Esophagus squamous epithelium (tissue), 5 donors: ENCODE results near the gene SRRM4. TPM values are rescaled to one million over a fixed set of nuclear protein-coding genes. Genes with fewer than 3 reads are reported as not detected.

Experiments used
- DNase-seq: peaks from one replicate; lab custom pipeline; 2025; lab: John Stamatoyannopoulos, UW
- H3K27ac ChIP-seq, 4 donors: fragments of 200-600 bp; sonication (generic); one replicate each; pipeline ENCODE4 v1.5.1; 2016 to 2019; ENCODE audit warnings: mild to moderate bottlenecking in 1 of 4
- H3K27me3 ChIP-seq, 4 donors: fragments of 200-600 bp; sonication (generic); 1 replicate in 3 of 4; 2 replicates in 1 of 4; pipeline versions ENCODE4 v1.5.1 to v1.6.0; 2017 to 2021; ENCODE audit warnings: antibody characterized with exemption in 1 of 4
- H3K36me3 ChIP-seq, 3 donors: fragments of 200-600 bp; sonication (generic); one replicate each; pipeline ENCODE4 v1.5.1; 2016 to 2019
- H3K4me1 ChIP-seq, 3 donors: fragments of 200-600 bp; sonication (generic); one replicate each; pipeline ENCODE4 v1.5.1; 2017 to 2019
- H3K4me3 ChIP-seq, 4 donors: fragments of 200-600 bp; sonication (generic); 1 replicate in 3 of 4; 2 replicates in 1 of 4; pipeline ENCODE4 v1.5.1; 2016 to 2019; ENCODE audit warnings: mild to moderate bottlenecking in 2 of 4, moderate library complexity in 1 of 4
- H3K9me3 ChIP-seq, 3 donors: fragments of 200-600 bp; sonication (generic); one replicate each; pipeline ENCODE4 v1.5.1; 2016 to 2019
- CTCF ChIP-seq, 6 experiments: fragments of 450-650 bp in 4 of 6; fragments of 200-600 bp in 2 of 6; sonication (generic) in 2 of 6; IDR thresholded peaks; one replicate each; pipeline ENCODE4 v1.5.1; 2016 to 2019; ENCODE audit warnings: antibody characterized with exemption in 6 of 6, mild to moderate bottlenecking in 4 of 6, moderate library complexity in 4 of 6
- POLR2A ChIP-seq, 4 donors: fragments of 450-650 bp; IDR thresholded peaks; one replicate each; pipeline ENCODE4 v1.6.1; 2017; ENCODE audit warnings: antibody characterized with exemption in 4 of 4, mild to moderate bottlenecking in 4 of 4, moderate library complexity in 3 of 4
- WGBS, 2 donors: methylation state at CpG; one replicate each; pipeline ENCODE4 v1.1.5; 2018; 5-methylcytosine and 5-hydroxymethylcytosine counted together
- intact Hi-C: fragments of 100-400 bp; cut with DNase I; formaldehyde crosslinking; loops from one replicate; pipeline ENCODE4 v1.15.0; 2022
- total RNA-seq, 4 donors: library from RNA; depleted of rRNA; stranded (reverse); fragments of >200 nt; gene quantifications; one replicate each; pipeline ENCODE4 v1.1.0, GENCODE V29; 2016
- donor health status: DM: yes; HTN: yes; CAD: no.

Gene SRRM4
- total RNA-seq, 4 donors from 2014 or later, result not detected

GRCh38 chr12:118959985-118960560, 21.3 kb upstream of the SRRM4 start:
- Histone ChIP-seq H3K36me3 (no peaks in the 10 kb centered on the region), H3K9me3 (no peaks in the 10 kb centered on the region), H3K27ac (no peak overlapping the region), H3K4me3 (no peak overlapping the region), H3K4me1 (no peaks in the 10 kb centered on the region), H3K27me3 (peaks cover 0 to 5% (median 0%) of the 10 kb centered on the region in 4 donors)
- intact Hi-C loops, result no loop called here
- no peak for DNase-seq
- 14 to 50% methylated on average over 2 of the region's 2 CpGs for WGBS, 2 donors
- TF ChIP-seq CTCF (IDR thresholded peaks at IDR 0.05) (no peak), POLR2A (IDR thresholded peaks at IDR 0.05) (no peak)

- TF ChIP-seq CTCF (IDR thresholded peaks at IDR 0.05), result no peak
- Histone ChIP-seq H3K9me3 (no peaks in the 10 kb centered on the region), H3K27ac (no peak overlapping the region), H3K27me3 (peaks cover 0 to 5% (median 0%) of the 10 kb centered on the region in 4 donors), H3K4me3 (no peak overlapping the region), H3K36me3 (no peaks in the 10 kb centered on the region), H3K4me1 (no peaks in the 10 kb centered on the region)
- intact Hi-C loops, result no loop called here
- no peak for DNase-seq
- WGBS, 2 donors, result 62 to 66% methylated on average over 6 of the region's 6 CpGs
Observed at GRCh38 chr12:118960865-118961264, 20.5 kb upstream of the SRRM4 start.

- Histone ChIP-seq H3K36me3 (no peaks in the 10 kb centered on the region), H3K4me3 (no peak overlapping the region), H3K27ac (no peak overlapping the region), H3K9me3 (no peaks in the 10 kb centered on the region), H3K27me3 (peaks cover 0 to 13% (median 0%) of the 10 kb centered on the region in 4 donors), H3K4me1 (no peaks in the 10 kb centered on the region)
- no peak for TF ChIP-seq CTCF (IDR thresholded peaks at IDR 0.05)
- DNase-seq, result no peak
- intact Hi-C loops, result no loop called here
- 78 to 81% methylated on average over 5 of the region's 5 CpGs for WGBS, 2 donors
Observed at GRCh38 chr12:118964988-118965387, 16.4 kb upstream of the SRRM4 start.

- intact Hi-C loops, result no loop called here
- Histone ChIP-seq H3K9me3 (no peaks in the 10 kb centered on the region), H3K4me3 (no peak overlapping the region), H3K27me3 (peaks cover 0 to 19% (median 0%) of the 10 kb centered on the region in 4 donors), H3K27ac (no peak overlapping the region), H3K36me3 (no peaks in the 10 kb centered on the region), H3K4me1 (no peaks in the 10 kb centered on the region)
- DNase-seq, result no peak
- TF ChIP-seq CTCF (IDR thresholded peaks at IDR 0.05) (no peak), POLR2A (IDR thresholded peaks at IDR 0.05) (no peak)
- WGBS, 2 donors, result 45 to 60% methylated on average over 5 of the region's 5 CpGs
Observed at GRCh38 chr12:118970856-118971255, 10.5 kb upstream of the SRRM4 start.

GRCh38 chr12:118972982-118973381, 8.4 kb upstream of the SRRM4 start:
- no peak for DNase-seq
- 79 to 88% methylated on average over 2 of the region's 2 CpGs for WGBS, 2 donors
- H3K27me3 ChIP-seq, result peaks cover 0 to 19% (median 0%) of the 10 kb centered on the region in 4 donors
- H3K9me3 ChIP-seq, result no peaks in the 10 kb centered on the region
- no peaks in the 10 kb centered on the region for H3K4me1 ChIP-seq
- no peak overlapping the region for H3K4me3 ChIP-seq
- no peak overlapping the region for H3K27ac ChIP-seq
- TF ChIP-seq POLR2A (IDR thresholded peaks at IDR 0.05), result no peak
- no peak for TF ChIP-seq CTCF (IDR thresholded peaks at IDR 0.05)
- no peaks in the 10 kb centered on the region for H3K36me3 ChIP-seq
- intact Hi-C loops, result no loop called here
